RPMI7951 (cell line): ENCODE results near the gene HPGDS. TPM values are rescaled to one million over a fixed set of nuclear protein-coding genes. Genes with fewer than 3 reads are reported as not detected.
"Not testable (repeated sequence)": the region's sequence is repeated elsewhere in the genome, so short reads cannot be mapped to it uniquely, and the experiment has no call there.

ENCODE experiments used
- DNase-seq: peaks from one replicate; pipeline ENCODE4 v3.0.0-alpha.2; 2012; ENCODE audit warnings: low read depth
- total RNA-seq: library from RNA; depleted of rRNA; stranded (reverse); fragments of >200 nt; shearing (Covaris generic); gene quantifications from 2 replicates; pipeline ENCODE4 v1.2.3, GENCODE V29; 2014

Gene HPGDS
- total RNA-seq, 1 experiment from 2014 or later = not detected

- no peak for DNase-seq
Measured at GRCh38 chr4:94357624-94358023, 15.0 kb upstream of the HPGDS start.

GRCh38 chr4:94356444-94356843 lies 13.8 kb upstream of the HPGDS start:
- DNase-seq = no peak

DNA sequence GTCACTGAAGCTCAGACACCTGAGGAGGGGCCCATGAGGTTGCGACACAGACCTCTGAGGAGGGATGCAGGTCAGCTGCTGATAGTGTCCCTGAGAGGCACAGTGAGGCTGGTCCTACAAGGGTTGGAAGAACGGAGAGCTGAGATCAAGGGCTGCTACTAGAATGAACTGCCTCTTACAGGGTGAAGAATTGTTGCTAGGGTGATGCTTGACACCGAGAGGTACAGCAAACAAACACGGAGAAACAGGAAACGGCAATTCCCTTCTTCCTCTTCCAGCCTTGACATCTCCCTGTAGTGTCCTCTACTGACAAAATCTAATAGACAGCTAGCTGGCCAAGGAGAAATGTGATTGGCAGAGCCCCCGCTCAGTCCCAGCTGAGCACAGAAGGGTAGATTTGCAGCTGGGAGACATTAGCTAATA lies 11.8 kb upstream of the HPGDS start:
- no peak for DNase-seq

- DNase-seq = no peak
Measured at GRCh38 chr4:94352996-94353395, 10.4 kb upstream of the HPGDS start.

DNA sequence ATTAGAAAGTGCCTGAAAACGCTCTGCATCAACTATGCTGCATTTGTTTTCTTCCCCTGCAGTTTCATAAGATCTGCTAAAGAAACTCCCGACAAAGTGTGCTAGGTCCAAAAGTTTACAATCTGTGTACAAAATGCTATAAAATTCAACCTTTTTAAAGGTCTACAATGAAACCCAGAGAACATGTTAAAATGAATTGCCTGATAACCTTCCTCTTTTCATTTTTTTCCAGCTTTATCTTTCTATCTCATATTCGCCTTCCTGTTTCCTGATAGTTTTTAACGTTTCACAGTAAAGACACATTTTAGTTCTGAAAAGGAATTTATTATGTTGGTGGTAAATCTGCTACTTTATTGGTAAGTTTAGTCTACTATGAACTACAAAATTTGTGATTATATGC lies 9.5 kb upstream of the HPGDS start:
- no peak for DNase-seq

DNA sequence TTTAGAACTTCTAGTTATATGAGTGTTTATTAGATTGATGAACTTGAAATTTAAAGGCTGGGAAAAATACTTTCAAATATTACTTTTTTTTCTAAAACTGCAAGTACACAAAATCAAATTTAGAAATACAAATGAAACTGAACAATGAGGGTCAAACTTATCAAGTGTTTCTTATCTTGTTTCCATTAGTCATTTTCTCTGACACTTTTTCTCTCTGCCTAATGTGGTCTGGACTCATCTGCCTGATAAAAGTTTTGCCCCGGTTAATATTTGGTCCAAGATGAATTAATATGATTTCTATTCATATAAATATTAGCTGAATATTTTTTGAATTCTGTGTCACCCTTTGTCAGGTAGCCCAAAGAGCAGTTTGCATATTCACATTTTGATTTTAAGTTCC lies 8.7 kb upstream of the HPGDS start:
- no peak for DNase-seq

- DNase-seq = no peak
Measured at GRCh38 chr4:94350095-94350494, 7.5 kb upstream of the HPGDS start.

- DNase-seq = peak; percentile 31
Measured at GRCh38 chr4:94349193-94349592, 6.6 kb upstream of the HPGDS start.

GRCh38 chr4:94348666-94349065 lies 6.0 kb upstream of the HPGDS start:
- DNase-seq = peak; percentile 5

- DNase-seq = no peak
Measured at GRCh38 chr4:94346541-94346940, 3.9 kb upstream of the HPGDS start.

- DNase-seq = no peak
Measured at GRCh38 chr4:94345969-94346368, 3.3 kb upstream of the HPGDS start.

GRCh38 chr4:94345266-94345665 lies 2.6 kb upstream of the HPGDS start:
- DNase-seq = no peak

GRCh38 chr4:94344457-94344856 lies 1.8 kb upstream of the HPGDS start:
- DNase-seq = no peak

DNA sequence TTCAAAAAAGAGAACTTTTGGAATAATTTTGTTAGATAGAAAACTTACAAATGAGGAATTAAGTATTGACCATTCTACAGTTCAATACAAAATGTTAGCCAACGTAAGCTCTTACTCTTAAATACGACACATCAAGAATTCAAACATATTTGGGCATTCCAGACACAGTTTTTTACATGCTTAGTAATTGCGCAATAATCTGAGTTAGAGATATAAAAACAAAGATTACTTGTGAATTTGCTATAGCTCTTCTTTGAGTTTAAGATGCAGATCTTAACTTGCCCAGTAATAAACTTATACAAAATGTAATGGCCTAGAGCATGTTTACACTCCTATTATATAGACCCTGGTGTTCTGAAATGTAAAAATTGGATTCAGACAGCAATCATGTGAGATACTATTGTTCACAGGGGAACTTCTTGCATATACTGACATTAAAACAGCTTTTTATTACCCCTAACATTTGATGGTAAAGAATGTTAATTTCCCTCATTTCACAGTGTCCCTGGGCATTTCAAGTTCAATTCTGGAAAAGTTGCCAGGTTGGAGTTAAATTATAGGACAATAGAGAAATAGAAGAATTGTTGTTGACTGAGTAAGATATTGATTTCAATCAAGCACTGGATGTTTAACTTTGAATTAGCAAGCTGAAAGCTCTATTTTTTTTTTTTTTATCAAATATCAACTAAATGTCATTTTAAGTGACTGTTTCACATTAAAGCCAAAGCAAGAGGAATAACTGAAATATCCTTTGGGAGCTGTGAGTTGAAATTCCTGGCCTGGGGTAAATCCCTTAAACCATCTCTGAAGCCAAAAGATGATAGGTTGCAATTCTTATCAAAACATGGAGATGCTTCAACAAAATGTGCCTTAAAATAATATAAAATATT lies 910 bp downstream of the HPGDS start:
- no peak for DNase-seq

GRCh38 chr4:94339779-94340178 lies 2.9 kb downstream of the HPGDS start:
- DNase-seq = no peak

DNA sequence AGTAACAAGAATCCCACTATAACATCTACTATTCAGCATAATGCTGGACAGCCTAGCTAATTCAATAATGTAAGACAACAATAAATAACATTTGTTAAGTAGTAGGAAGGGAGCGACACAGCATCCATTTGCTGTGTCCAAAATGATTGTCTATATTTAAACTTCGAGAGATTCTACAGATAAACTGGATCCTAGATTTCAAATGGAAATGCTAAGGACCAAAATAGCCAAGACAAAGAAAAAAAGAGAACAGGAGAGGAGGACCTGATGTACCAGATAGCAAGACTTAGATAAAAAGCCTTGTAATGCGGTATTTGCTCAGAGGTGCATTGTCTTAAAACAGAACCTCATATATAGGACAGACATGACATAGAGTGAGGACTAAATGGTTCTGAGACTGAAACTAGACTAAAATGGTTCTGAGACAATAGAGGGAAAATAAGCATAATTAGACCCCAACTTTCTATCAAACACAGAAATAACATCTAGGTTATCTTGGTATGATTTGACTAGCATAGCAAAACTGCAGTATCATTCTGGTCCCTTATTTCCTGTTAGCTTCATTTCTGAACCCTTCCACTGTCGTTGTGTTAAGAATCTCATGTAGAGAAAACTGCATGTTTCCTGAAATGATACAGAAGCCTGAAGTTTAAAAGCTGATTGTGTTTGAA lies 3.8 kb downstream of the HPGDS start:
- no peak for DNase-seq

DNA sequence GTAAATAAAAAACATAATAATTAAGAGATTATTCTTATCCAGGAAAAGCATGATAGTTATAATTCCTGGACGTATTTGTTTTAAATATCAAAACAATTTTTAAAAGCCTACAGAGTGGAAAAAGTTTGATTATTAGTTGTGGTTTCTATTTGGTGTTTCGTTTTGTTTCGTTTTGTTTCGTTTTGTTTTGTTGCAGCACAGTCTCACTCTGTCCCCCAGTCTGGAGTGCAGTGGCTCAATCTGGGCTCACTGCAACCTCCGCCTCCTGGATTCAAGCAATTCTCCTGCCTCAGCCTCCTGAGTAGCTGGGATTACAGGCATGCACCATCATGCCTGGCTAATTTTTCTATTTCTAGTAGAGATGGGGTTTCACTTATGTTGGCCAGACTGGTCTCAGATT lies 5.8 kb downstream of the HPGDS start:
- DNase-seq = not testable (repeated sequence)

GRCh38 chr4:94336303-94336702 lies 6.3 kb downstream of the HPGDS start:
- no peak for DNase-seq

GRCh38 chr4:94334962-94335361 lies 7.7 kb downstream of the HPGDS start:
- DNase-seq = no peak

DNA sequence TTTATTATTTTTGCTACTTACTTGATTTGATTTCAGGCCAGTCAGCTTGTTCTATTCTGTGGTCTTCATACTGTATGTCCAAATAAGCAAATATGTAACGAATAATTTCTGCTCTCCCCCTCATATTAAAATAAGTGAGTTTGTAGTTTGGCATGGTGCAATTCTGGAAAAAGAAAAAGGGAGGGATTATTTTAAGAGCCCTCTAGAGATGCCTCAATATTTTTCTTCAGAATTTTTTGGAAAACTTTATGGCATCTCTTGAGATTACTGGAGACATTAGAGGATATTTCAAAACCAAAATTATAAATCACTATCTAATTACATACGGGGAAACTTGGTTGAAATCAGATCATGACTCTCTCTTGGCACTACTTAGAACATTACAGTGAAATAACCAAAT lies 8.2 kb downstream of the HPGDS start:
- DNase-seq = no peak

DNA sequence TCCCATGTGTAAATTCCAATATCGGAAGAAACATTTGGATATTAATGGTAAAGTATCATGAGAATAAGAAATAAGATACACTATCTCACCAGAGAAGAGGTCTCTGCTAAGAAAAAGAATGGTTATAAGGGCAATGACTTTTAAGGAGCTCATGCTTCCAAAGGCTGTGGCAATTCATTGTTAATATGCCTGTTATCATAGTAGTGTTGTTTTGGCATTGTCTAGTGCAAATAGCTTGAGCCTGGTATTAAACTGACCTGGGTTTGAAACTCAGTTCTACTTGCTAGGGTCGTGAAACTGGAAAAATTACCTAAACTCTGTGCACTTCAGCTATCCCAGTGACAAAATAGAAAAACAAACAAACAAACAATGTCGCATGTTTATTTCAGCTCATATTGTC lies 8.8 kb downstream of the HPGDS start:
- DNase-seq = no peak

DNA sequence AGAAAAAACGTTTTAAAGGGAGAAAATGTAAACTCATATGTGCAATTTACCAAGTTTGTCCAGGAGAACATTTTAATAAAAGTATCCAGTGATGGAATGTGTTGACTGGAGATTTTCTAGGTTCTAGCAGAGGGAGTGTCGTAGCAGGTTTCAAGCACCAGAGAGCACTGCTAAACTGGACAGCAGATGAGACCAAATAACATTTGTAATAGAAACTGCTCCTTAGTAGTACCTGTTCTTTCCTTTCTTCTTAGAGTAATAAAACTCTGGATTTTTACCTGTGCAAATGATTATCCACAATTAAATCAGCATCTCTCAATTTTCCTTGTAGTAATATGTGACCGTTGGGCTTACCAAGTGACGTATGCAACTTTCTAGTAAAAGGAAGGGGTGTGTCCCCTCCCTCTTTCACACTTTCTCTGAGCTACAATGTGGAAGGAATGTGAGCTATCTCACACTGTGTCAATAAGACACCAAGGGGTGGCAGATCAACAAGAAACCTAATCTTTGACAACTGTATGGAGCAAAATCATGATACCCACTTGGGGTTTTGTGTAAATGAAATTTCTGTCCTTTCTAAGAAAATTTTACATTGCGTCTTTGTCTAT lies 9.5 kb downstream of the HPGDS start:
- no peak for DNase-seq

- DNase-seq = no peak
Measured at GRCh38 chr4:94329933-94330332, 12.7 kb downstream of the HPGDS start.
